Measurements from ENCODE around the gene MBTPS1. TPM values are rescaled to one million over a fixed set of nuclear protein-coding genes. Genes with fewer than 3 reads are reported as not detected.

Gene MBTPS1
- total RNA-seq, 1 donor from 2014 or later = 143 TPM

- DNase-seq (ENCODE audit: low spot score in 2 of 2, unreplicated experiment in 2 of 2) = no peak
- H3K27me3 Mint-ChIP-seq (ENCODE audit: low read depth) = no peaks in the 10 kb centered on the region
- no peak overlapping the region for H3K4me3 Mint-ChIP-seq
- peaks cover 53% of the 10 kb centered on the region for H3K36me3 Mint-ChIP-seq
- no peak overlapping the region for H3K27ac Mint-ChIP-seq
- no peaks in the 10 kb centered on the region for H3K4me1 Mint-ChIP-seq
- no peaks in the 10 kb centered on the region for H3K9me3 Mint-ChIP-seq
- TF ChIP-seq, protein P1, sequence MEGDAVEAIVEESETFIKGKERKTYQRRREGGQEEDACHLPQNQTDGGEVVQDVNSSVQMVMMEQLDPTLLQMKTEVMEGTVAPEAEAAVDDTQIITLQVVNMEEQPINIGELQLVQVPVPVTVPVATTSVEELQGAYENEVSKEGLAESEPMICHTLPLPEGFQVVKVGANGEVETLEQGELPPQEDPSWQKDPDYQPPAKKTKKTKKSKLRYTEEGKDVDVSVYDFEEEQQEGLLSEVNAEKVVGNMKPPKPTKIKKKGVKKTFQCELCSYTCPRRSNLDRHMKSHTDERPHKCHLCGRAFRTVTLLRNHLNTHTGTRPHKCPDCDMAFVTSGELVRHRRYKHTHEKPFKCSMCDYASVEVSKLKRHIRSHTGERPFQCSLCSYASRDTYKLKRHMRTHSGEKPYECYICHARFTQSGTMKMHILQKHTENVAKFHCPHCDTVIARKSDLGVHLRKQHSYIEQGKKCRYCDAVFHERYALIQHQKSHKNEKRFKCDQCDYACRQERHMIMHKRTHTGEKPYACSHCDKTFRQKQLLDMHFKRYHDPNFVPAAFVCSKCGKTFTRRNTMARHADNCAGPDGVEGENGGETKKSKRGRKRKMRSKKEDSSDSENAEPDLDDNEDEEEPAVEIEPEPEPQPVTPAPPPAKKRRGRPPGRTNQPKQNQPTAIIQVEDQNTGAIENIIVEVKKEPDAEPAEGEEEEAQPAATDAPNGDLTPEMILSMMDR (IDR thresholded peaks at IDR 0.05; ENCODE audit: unreplicated experiment) = no peak
These were observed 61.4 kb downstream of the MBTPS1 start for GRCh38 chr16:84055366-84055765.

DNA sequence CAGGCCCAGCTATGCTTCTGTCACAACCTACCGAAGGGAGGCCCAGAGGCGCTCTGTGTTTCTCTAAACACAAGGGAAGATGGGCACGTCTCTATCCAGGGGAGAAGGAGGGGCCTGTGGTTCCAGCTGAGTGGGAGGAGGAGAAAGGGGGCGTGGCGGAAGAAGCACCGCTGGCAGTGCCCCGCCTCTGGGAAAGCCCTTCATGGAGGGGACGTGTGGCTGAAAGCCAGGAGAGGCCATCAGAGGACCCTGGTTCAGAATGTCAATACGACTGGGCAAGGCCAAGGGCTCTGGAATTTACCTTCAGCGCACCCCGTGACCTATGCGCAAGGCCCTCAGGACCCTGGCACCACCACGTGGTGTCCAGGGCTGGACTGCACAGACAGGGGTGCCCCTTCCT is 61.8 kb downstream of the MBTPS1 start:
- DNase-seq (ENCODE audit: low spot score in 2 of 2, unreplicated experiment in 2 of 2) = no peak
- H3K27me3 Mint-ChIP-seq (ENCODE audit: low read depth) = no peaks in the 10 kb centered on the region
- H3K4me1 Mint-ChIP-seq = no peaks in the 10 kb centered on the region
- H3K36me3 Mint-ChIP-seq = peaks cover 50% of the 10 kb centered on the region
- TF ChIP-seq, protein P1 (IDR thresholded peaks at IDR 0.05; ENCODE audit: unreplicated experiment) = no peak
- no peak overlapping the region for H3K4me3 Mint-ChIP-seq
- H3K27ac Mint-ChIP-seq = no peak overlapping the region
- H3K9me3 Mint-ChIP-seq = no peaks in the 10 kb centered on the region

DNA sequence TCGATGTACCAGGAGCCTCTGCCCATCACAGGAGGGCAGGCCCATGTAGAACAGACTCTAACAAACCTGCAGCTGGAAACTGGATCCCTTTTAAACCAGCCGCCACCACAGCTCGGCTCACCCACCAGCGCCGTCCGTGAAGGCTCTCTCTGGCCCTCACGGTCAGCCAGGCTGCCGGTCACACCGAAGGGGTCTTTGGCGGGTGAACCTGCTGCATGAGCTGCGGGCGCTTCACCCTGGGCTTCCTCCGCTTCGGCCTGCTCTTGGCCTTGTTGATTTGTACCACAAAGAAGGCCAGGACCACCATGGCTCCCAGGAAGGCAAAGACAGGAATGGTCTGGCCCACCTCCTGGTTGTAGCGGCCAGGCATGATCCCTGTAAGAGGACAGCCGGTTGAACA is 62.5 kb downstream of the MBTPS1 start:
- Mint-ChIP-seq H3K9me3 (no peaks in the 10 kb centered on the region), H3K27me3 (ENCODE audit: low read depth) (no peaks in the 10 kb centered on the region)

GRCh38 chr16:84053237-84053636 is 63.5 kb downstream of the MBTPS1 start:
- Mint-ChIP-seq H3K27ac (no peak overlapping the region), H3K36me3 (peaks cover 42% of the 10 kb centered on the region), H3K4me1 (no peaks in the 10 kb centered on the region), H3K4me3 (no peak overlapping the region), H3K27me3 (ENCODE audit: low read depth) (no peaks in the 10 kb centered on the region), H3K9me3 (no peaks in the 10 kb centered on the region)
- no peak for DNase-seq (ENCODE audit: low spot score in 2 of 2, unreplicated experiment in 2 of 2)
- TF ChIP-seq, protein P1 (IDR thresholded peaks at IDR 0.05; ENCODE audit: unreplicated experiment) = no peak

More for the DNA sequence above, 62.5 kb downstream of the MBTPS1 start:
- no peak for DNase-seq (ENCODE audit: low spot score in 2 of 2, unreplicated experiment in 2 of 2)
- Mint-ChIP-seq H3K27ac (no peak overlapping the region), H3K4me3 (no peak overlapping the region), H3K4me1 (no peaks in the 10 kb centered on the region), H3K36me3 (peaks cover 46% of the 10 kb centered on the region)
- TF ChIP-seq, protein P1 (IDR thresholded peaks at IDR 0.05; ENCODE audit: unreplicated experiment) = no peak

DNA sequence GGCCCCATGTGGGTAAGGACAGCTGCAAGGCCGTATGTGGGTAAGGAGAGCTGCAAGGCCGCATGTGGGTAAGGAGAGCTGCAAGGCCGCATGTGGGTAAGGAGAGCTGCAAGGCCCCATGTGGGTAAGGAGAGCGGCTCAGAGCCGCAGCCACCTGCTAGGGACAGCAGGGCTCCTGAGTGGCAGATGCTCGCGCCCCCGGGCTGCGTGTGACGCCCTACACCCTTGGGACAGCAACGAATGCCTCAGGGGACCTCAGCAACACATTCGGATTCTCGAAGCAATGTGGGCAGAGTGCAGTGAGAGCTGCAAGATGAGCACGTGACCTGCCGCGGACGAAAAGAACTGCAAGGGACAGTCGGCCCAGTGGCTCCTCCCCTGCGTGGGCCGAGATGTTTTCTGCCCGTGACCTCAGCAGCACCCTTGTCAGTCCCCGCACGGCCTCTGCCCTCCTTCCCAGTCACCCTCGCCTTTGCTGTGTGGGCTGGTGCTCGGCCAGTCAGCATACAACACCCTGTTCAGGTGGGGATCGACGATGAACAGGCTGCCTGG is 64.6 kb downstream of the MBTPS1 start:
- H3K4me1 Mint-ChIP-seq = no peaks in the 10 kb centered on the region
- H3K27ac Mint-ChIP-seq = no peak overlapping the region
- H3K36me3 Mint-ChIP-seq = peaks cover 33% of the 10 kb centered on the region
- H3K27me3 Mint-ChIP-seq (ENCODE audit: low read depth) = no peaks in the 10 kb centered on the region
- no peak for DNase-seq (ENCODE audit: low spot score in 2 of 2, unreplicated experiment in 2 of 2)
- H3K9me3 Mint-ChIP-seq = no peaks in the 10 kb centered on the region
- no peak overlapping the region for H3K4me3 Mint-ChIP-seq
- TF ChIP-seq, protein P1 (IDR thresholded peaks at IDR 0.05; ENCODE audit: unreplicated experiment) = no peak

DNA sequence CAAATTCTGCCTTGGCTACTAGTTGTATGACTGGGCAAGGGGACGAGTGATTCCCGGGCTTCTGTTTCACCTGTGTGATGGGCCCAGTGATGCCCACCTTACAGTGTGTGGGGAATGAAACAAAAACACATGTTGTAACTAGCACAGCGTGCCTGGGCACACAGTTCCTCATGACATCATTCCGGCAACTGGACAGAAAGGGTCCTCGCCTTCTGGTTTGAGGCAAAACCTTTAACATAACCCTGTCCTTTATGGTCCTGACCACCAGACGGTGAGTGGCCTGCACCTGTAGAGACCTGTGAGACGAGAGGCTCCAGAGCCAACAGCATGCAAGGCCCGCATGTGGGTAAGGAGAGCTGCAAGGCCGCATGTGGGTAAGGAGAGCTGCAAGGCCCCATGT is 66.4 kb downstream of the MBTPS1 start:
- H3K36me3 Mint-ChIP-seq = peaks cover 23% of the 10 kb centered on the region
- no peak for DNase-seq (ENCODE audit: low spot score in 2 of 2, unreplicated experiment in 2 of 2)
- H3K27ac Mint-ChIP-seq = no peak overlapping the region
- no peaks in the 10 kb centered on the region for H3K9me3 Mint-ChIP-seq
- no peaks in the 10 kb centered on the region for H3K4me1 Mint-ChIP-seq
- H3K4me3 Mint-ChIP-seq = no peak overlapping the region
- no peaks in the 10 kb centered on the region for H3K27me3 Mint-ChIP-seq (ENCODE audit: low read depth)
- TF ChIP-seq, protein P1 (IDR thresholded peaks at IDR 0.05; ENCODE audit: unreplicated experiment) = no peak

Measured in mesothelial cell of epicardium (in vitro differentiated cells).